SK-N-SH (cell line): Measurements from ENCODE around the gene EXOC3L1. TPM values are rescaled to one million over a fixed set of nuclear protein-coding genes. Genes with fewer than 3 reads are reported as not detected.

Source experiments
- CTCF ChIA-PET: fragments of 300-600, 350-600 bp; formaldehyde crosslinking; extraction: SDS; loops from one replicate; lab custom pipeline; 2021; lab: Yijun Ruan, JAX
- POLR2A ChIA-PET: fragments of 350-600 bp; sonication (Branson Sonifier 250); formaldehyde crosslinking; extraction: SDS; loops from one replicate; lab custom pipeline; 2020; ENCODE audit warnings: antibody characterized with exemption, inconsistent platforms; lab: Yijun Ruan, JAX
- DNase-seq: peaks from one replicate; pipeline ENCODE4 v3.0.0; 2012
- H2AFZ ChIP-seq: fragments of 200-600 bp; sonication (generic); 2 replicates; pipeline ENCODE4 v1.8.1; 2016; ENCODE audit warnings: antibody characterized with exemption, mild to moderate bottlenecking, low read depth
- H3F3A ChIP-seq: fragments of 200-600 bp; sonication (generic); replicated peaks from 2 replicates; pipeline ENCODE3; 2016; ENCODE audit warnings: antibody characterized with exemption, mild to moderate bottlenecking; ENCODE audit not compliant: insufficient read depth
- H3K27ac ChIP-seq, 2 experiments: fragments of 200-500 bp in 1 of 2; fragments of 200-600 bp in 1 of 2; sonication (Bioruptor generic) in 1 of 2; sonication (generic), shearing (Covaris generic) in 1 of 2; 2 replicates each; pipeline versions ENCODE4 v1.5.1 to v1.6.1; 2014 to 2016; ENCODE audit warnings: low read depth in 2 of 2, inconsistent platforms in 1 of 2, low read length in 1 of 2, mild to moderate bottlenecking in 1 of 2, mixed read lengths in 1 of 2
- H3K27me3 ChIP-seq: fragments of 200-600 bp; sonication (generic), shearing (Covaris generic); 2 replicates; pipeline ENCODE4 v1.6.1; 2016; ENCODE audit warnings: mixed run types; ENCODE audit not compliant: insufficient read depth
- H3K36me3 ChIP-seq, 2 experiments: fragments of 200-500 bp in 1 of 2; fragments of 200-600 bp in 1 of 2; sonication (Bioruptor generic) in 1 of 2; sonication (generic) in 1 of 2; replicated peaks in 1 of 2; 2 replicates each; pipeline versions ENCODE3 to v1.5.1; 2014 to 2016; ENCODE audit warnings: low read length in 1 of 2, mild to moderate bottlenecking in 1 of 2; ENCODE audit not compliant: insufficient read depth in 2 of 2, control insufficient read depth in 1 of 2
- H3K4me1 ChIP-seq, 2 experiments: fragments of 200-500 bp in 1 of 2; fragments of 200-600 bp in 1 of 2; sonication (Bioruptor generic) in 1 of 2; sonication (generic), shearing (Covaris generic) in 1 of 2; 2 replicates each; pipeline versions ENCODE4 v1.5.1 to v1.6.1; 2014 to 2016; ENCODE audit warnings: low read depth in 1 of 2, low read length in 1 of 2, mixed run types in 1 of 2; ENCODE audit not compliant: insufficient read depth in 2 of 2, control insufficient read depth in 1 of 2
- H3K4me2 ChIP-seq: fragments of 200-600 bp; sonication (generic), shearing (Covaris generic); 2 replicates; pipeline ENCODE4 v1.6.1; 2017; ENCODE audit warnings: mixed run types
- H3K4me3 ChIP-seq, 2 experiments: fragments of 200-500 bp in 1 of 2; fragments of 200-600 bp in 1 of 2; sonication (Bioruptor generic) in 1 of 2; sonication (generic), shearing (Covaris generic) in 1 of 2; 2 replicates each; pipeline versions ENCODE4 v1.5.1 to v1.8.1; 2014 to 2016; ENCODE audit warnings: low read depth in 2 of 2, inconsistent platforms in 1 of 2, low read length in 1 of 2, mild to moderate bottlenecking in 1 of 2, mixed read lengths in 1 of 2, moderate library complexity in 1 of 2
- H3K79me2 ChIP-seq: fragments of 200-600 bp; sonication (generic); 2 replicates; pipeline ENCODE4 v1.8.1; 2017; ENCODE audit warnings: mild to moderate bottlenecking; ENCODE audit not compliant: insufficient read depth
- H3K9ac ChIP-seq: fragments of 200-600 bp; sonication (generic); 2 replicates; pipeline ENCODE4 v1.6.1; 2017; ENCODE audit warnings: mixed run types
- H3K9me2 ChIP-seq: fragments of 200-600 bp; sonication (generic); 2 replicates; pipeline ENCODE4 v1.6.1; 2017; ENCODE audit warnings: mixed run types
- H3K9me3 ChIP-seq: fragments of 200-600 bp; sonication (generic); 2 replicates; pipeline ENCODE4 v1.6.1; 2017; ENCODE audit warnings: mixed run types, mild to moderate bottlenecking, moderate library complexity
- H4K20me1 ChIP-seq: fragments of 200-600 bp; sonication (generic); 2 replicates; pipeline ENCODE4 v1.6.1; 2017; ENCODE audit warnings: mild to moderate bottlenecking, mixed run types; ENCODE audit not compliant: insufficient read depth
- CHD2 ChIP-seq: fragments of 150-350 bp; IDR thresholded peaks from 2 replicates; pipeline ENCODE4 v1.6.1; 2018; ENCODE audit warnings: low read length; ENCODE audit not compliant: partially characterized antibody
- ELF1 ChIP-seq: IDR thresholded peaks from 2 replicates; pipeline ENCODE4 v1.4.0; 2012
- EP300 ChIP-seq, 2 experiments: IDR thresholded peaks; 2 replicates each; pipeline versions ENCODE4 v1.4.0 to v1.6.1; 2012; ENCODE audit warnings: borderline replicate concordance in 1 of 2, low read depth in 1 of 2, low read length in 1 of 2
- FOSL2 ChIP-seq: IDR thresholded peaks from 2 replicates; pipeline ENCODE4 v1.4.0; 2012; ENCODE audit warnings: low read depth, mild to moderate bottlenecking, moderate library complexity, borderline replicate concordance
- GABPA ChIP-seq: IDR thresholded peaks from 2 replicates; pipeline ENCODE4 v1.4.0; 2012; ENCODE audit warnings: low read depth, mild to moderate bottlenecking
- JUND ChIP-seq: IDR thresholded peaks from 2 replicates; pipeline ENCODE4 v1.4.0; 2012
- MEF2A ChIP-seq: IDR thresholded peaks from 2 replicates; pipeline ENCODE4 v1.4.0; 2012; ENCODE audit warnings: low read depth, borderline replicate concordance
- MXI1 ChIP-seq: IDR thresholded peaks from 2 replicates; pipeline ENCODE4 v1.6.1; 2012; ENCODE audit warnings: mild to moderate bottlenecking, low read depth, low read length, improper control_type of control experiment
- PBX3 ChIP-seq: IDR thresholded peaks from 2 replicates; pipeline ENCODE4; 2012
- POLR2AphosphoS5 ChIP-seq: IDR thresholded peaks from 2 replicates; pipeline ENCODE4 v1.6.1; 2012; ENCODE audit warnings: low read depth, low read length
- RAD21 ChIP-seq: IDR thresholded peaks from 2 replicates; pipeline ENCODE4 v1.6.1; 2012; ENCODE audit warnings: mild to moderate bottlenecking, low read length
- SIN3A ChIP-seq: IDR thresholded peaks from 2 replicates; pipeline ENCODE4 v1.6.1; 2012; ENCODE audit warnings: low read depth, mild to moderate bottlenecking, low read length, moderate library complexity, borderline replicate concordance
- TAF1 ChIP-seq: IDR thresholded peaks from 2 replicates; pipeline ENCODE4 v1.6.1; 2012; ENCODE audit warnings: low read depth, mild to moderate bottlenecking, low read length, moderate library complexity, borderline replicate concordance
- TCF12 ChIP-seq: IDR thresholded peaks from 2 replicates; pipeline ENCODE4 v1.4.0; 2012
- USF2 ChIP-seq: fragments of 150-350 bp; IDR thresholded peaks from 2 replicates; pipeline ENCODE4 v1.6.1; 2017; ENCODE audit warnings: antibody characterized with exemption, low read length, low read depth, borderline replicate concordance
- WGBS: methylation state at CpG from one replicate; pipeline ENCODE4 v1.1.6; 2017; ENCODE audit warnings: low lambda C conversion rate; 5-methylcytosine and 5-hydroxymethylcytosine counted together
- polyA plus RNA-seq, 3 experiments: library from polyadenylated mRNA; depleted of rRNA; stranded (reverse); fragments of >200 nt; gene quantifications; 2 replicates each; pipeline ENCODE4 v1.2.3, GENCODE V29; 2012
- TF ChIP-seq, protein P1 (sequence below): fragments of 200-600 bp; sonication (generic); IDR thresholded peaks from 2 replicates; pipeline ENCODE4 v1.6.1; 2017; ENCODE audit warnings: antibody characterized with exemption, mild to moderate bottlenecking, moderate library complexity

Gene EXOC3L1
- polyA plus RNA-seq, 1 of the 3 experiments (the other 2 are of a cell fraction) = 0.46 TPM

GRCh38 chr16:67170168-67170948 lies 19.6 kb downstream of the EXOC3L1 start, which contains the start of gene NOL3 (continued):
- TF ChIP-seq USF2 (no peak), EP300 (IDR thresholded peaks at IDR 0.05; ENCODE audit: borderline replicate concordance in 1 of 2, low read depth in 1 of 2, low read length in 1 of 2) (peak in 1 of 2 experiments; percentile 27; a peak in 1 of 4 replicates), SIN3A (peak; percentile 53; the same call in 1 of the 2 replicates), CHD2 (peak; percentile 20), MXI1 (peak; percentile 63), FOSL2 (no peak), PBX3 (peak; percentile 1; the same call in 1 of the 2 replicates), JUND (no peak), ELF1 (no peak), TAF1 (peak; percentile 6; the same call in 1 of the 2 replicates), MEF2A (no peak), TCF12 (no peak; the same call in 1 of the 2 replicates), POLR2AphosphoS5 (peak; percentile 39; the same call in 1 of the 2 replicates)
- TF ChIP-seq, protein P1, sequence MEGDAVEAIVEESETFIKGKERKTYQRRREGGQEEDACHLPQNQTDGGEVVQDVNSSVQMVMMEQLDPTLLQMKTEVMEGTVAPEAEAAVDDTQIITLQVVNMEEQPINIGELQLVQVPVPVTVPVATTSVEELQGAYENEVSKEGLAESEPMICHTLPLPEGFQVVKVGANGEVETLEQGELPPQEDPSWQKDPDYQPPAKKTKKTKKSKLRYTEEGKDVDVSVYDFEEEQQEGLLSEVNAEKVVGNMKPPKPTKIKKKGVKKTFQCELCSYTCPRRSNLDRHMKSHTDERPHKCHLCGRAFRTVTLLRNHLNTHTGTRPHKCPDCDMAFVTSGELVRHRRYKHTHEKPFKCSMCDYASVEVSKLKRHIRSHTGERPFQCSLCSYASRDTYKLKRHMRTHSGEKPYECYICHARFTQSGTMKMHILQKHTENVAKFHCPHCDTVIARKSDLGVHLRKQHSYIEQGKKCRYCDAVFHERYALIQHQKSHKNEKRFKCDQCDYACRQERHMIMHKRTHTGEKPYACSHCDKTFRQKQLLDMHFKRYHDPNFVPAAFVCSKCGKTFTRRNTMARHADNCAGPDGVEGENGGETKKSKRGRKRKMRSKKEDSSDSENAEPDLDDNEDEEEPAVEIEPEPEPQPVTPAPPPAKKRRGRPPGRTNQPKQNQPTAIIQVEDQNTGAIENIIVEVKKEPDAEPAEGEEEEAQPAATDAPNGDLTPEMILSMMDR = no peak

DNA sequence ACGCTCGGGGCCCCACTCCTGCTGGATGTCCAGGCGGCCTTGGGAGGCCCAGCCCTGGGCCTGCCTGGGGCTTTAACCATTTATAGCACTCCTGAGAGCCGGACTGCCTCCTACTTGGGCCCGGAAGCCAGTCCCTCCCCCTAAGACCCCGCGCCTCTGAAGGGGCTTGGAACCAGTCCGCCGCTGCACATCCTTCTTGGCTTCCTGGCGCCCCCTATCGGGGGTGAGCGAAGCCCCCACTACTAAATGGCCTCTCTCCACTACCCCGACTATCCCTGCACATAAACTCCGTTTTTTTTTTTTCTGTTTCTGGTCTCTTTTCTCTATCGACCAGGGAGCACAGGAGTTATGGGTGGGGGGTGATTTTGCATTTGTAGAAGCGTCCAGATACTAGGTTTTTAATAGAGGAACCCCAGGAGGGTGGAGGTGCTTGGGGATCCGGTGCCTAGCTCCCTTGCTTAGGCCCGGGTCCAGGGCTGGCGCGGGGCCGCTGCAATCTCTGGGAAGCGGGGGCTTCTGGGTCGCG lies 20.2 kb downstream of the EXOC3L1 start:
- peak overlapping the region; percentile 49 to 66 for H3K4me3 ChIP-seq
- peaks cover 33 to 36% of the 10 kb centered on the region in 2 experiments; a peak in 3 of 4 replicates for H3K4me1 ChIP-seq
- peaks cover 0 to under 1% of the 10 kb centered on the region in 2 experiments for H3K36me3 ChIP-seq
- H3K4me2 ChIP-seq = peak overlapping the region; percentile 98
- H4K20me1 ChIP-seq = no peaks in the 10 kb centered on the region
- peak overlapping the region; percentile 81; the same call in 1 of the 2 replicates for H2AFZ ChIP-seq
- ChIA-PET CTCF (interaction anchor here (0.8 to 4.1 kb wide), 19 partner anchors 9 to 275 kb away, joined by 3 to 32 read pairs (median 4); partner anchors contain the start of genes EXOC3L1, FBXL8, MATCAP1 and TMEM208), POLR2A (interaction anchor here (1.0 to 2.6 kb wide), 7 partner anchors 8 to 57 kb away, joined by 3 to 15 read pairs (median 4); partner anchors contain the start of genes ELMO3, FBXL8, TMEM208 and TRADD)
- H3K9ac ChIP-seq = peak overlapping the region; percentile 64
- TF ChIP-seq, protein P1 = peak; percentile 70
- TF ChIP-seq GABPA (no peak), RAD21 (peak; percentile 44)
- WGBS = 23% methylated on average over 20 of the region's 24 CpGs
- no peaks in the 10 kb centered on the region for H3K9me2 ChIP-seq
- H3K27ac ChIP-seq = peak overlapping the region; percentile 76 to 94
- peaks cover 30% of the 10 kb centered on the region for H3F3A ChIP-seq
- peak; percentile 73 for DNase-seq
- H3K79me2 ChIP-seq = peaks cover 7% of the 10 kb centered on the region; the same call in 1 of the 2 replicates
- H3K27me3 ChIP-seq = no peaks in the 10 kb centered on the region
- H3K9me3 ChIP-seq = no peaks in the 10 kb centered on the region
